ENCODE measurements around the gene USP21. TPM values are rescaled to one million over a fixed set of nuclear protein-coding genes. Genes with fewer than 3 reads are reported as not detected.

Gene USP21
- total RNA-seq, 4 donors from 2014 or later: 12.9 to 53.1 (median 20.6) TPM

GRCh38 chr1:161153682-161154337 is 5.5 kb upstream of the USP21 start, which contains the start of gene UFC1:
UFC1 (plus strand) TSS chr1:161153978; CDS start chr1:161153998, 20 bp downstream.
- no peaks in the 10 kb centered on the region for H3K27me3 ChIP-seq
- H3K9me3 ChIP-seq: no peaks in the 10 kb centered on the region
- peak within 1 kb of the TSS; percentile 92 to 98 (median 94) for H3K27ac ChIP-seq
- peaks cover 0 to 17% (median 0%) of the 10 kb centered on the region in 3 donors for H3K36me3 ChIP-seq
- peak in 1 of 5 experiments; percentile 12 for TF ChIP-seq CTCF (IDR thresholded peaks at IDR 0.05)
- peak in 1 of 2 donors; percentile 88 for TF ChIP-seq EP300 (IDR thresholded peaks at IDR 0.05)
- peak; percentile 10 to 23 for TF ChIP-seq POLR2A (IDR thresholded peaks at IDR 0.05)
- 1% methylated on average over 33 of the region's 33 CpGs for WGBS, 2 donors
- DNase-seq (ENCODE audit: low spot score in 2 of 2): peak; percentile 66 to 80
- peak within 1 kb of the TSS; percentile 57 to 84 (median 70) for H3K4me3 ChIP-seq
- peaks cover 0 to 25% (median 13%) of the 10 kb centered on the region in 4 donors for H3K4me1 ChIP-seq

GRCh38 chr1:161157867-161158266 is 1.4 kb upstream of the USP21 start:
- no peak overlapping the region for H3K4me3 ChIP-seq
- no peak for DNase-seq (ENCODE audit: low spot score in 2 of 2)
- WGBS, 2 donors: 79 to 87% methylated on average over 1 of the region's 1 CpG
- H3K27me3 ChIP-seq: no peaks in the 10 kb centered on the region
- peaks cover 0 to 41% (median 0%) of the 10 kb centered on the region in 3 donors for H3K36me3 ChIP-seq
- TF ChIP-seq CTCF (IDR thresholded peaks at IDR 0.05) (no peak), POLR2A (IDR thresholded peaks at IDR 0.05) (no peak), EP300 (IDR thresholded peaks at IDR 0.05) (no peak)
- H3K9me3 ChIP-seq: no peaks in the 10 kb centered on the region
- no peak overlapping the region for H3K27ac ChIP-seq
- H3K4me1 ChIP-seq: peaks cover 0 to 57% (median 24%) of the 10 kb centered on the region in 4 donors

- 75 to 77% methylated on average over 9 of the region's 9 CpGs for whole genome bisulfite sequencing, 2 donors
- Histone ChIP-seq H3K27me3 (no peaks in the 10 kb centered on the region), H3K9me3 (no peaks in the 10 kb centered on the region), H3K4me1 (peaks cover 0 to 52% (median 24%) of the 10 kb centered on the region in 4 donors), H3K27ac (peak overlapping the region; percentile 71 to 95 (median 88)), H3K4me3 (peak overlapping the region in 3 of 4 donors; percentile 73 to 93 (median 89)), H3K36me3 (peaks cover 0 to 47% (median 0%) of the 10 kb centered on the region in 3 donors)
- DNase-seq (ENCODE audit: low spot score in 2 of 2): no peak
- TF ChIP-seq CTCF (IDR thresholded peaks at IDR 0.05): no peak
- no peak for TF ChIP-seq POLR2A (IDR thresholded peaks at IDR 0.05)
- TF ChIP-seq EP300 (IDR thresholded peaks at IDR 0.05): no peak
These were observed 837 bp upstream of the USP21 start for GRCh38 chr1:161158316-161159010.

DNA sequence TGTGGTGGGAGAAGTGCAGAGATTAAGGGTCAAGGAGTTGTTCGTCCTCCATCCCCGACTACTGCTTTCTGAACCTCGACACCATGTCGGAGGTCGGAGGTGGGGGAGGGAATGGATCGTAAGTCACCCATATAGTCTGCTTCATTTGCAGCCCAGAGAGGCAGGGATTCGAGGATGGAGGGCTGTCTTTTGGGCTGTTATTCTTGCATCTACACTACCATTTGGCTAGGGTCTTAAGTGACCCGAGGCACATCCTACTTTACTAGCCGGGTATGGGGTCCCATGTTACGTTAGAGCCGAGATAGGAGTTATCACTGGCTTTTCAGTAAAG is 578 bp downstream of the USP21 start:
- H3K27ac ChIP-seq: peak overlapping the region; percentile 71 to 95 (median 88)

More for the DNA sequence above, 578 bp downstream of the USP21 start:
- H3K9me3 ChIP-seq: no peaks in the 10 kb centered on the region
- H3K4me1 ChIP-seq: peaks cover 0 to 47% (median 18%) of the 10 kb centered on the region in 4 donors
- H3K4me3 ChIP-seq: peak overlapping the region; percentile 73 to 96 (median 91)
- TF ChIP-seq EP300 (IDR thresholded peaks at IDR 0.05) (no peak), CTCF (IDR thresholded peaks at IDR 0.05) (no peak), POLR2A (IDR thresholded peaks at IDR 0.05) (no peak)
- no peaks in the 10 kb centered on the region for H3K27me3 ChIP-seq
- WGBS, 2 donors: 4% methylated on average over 11 of the region's 11 CpGs
- peaks cover 0 to 59% (median 0%) of the 10 kb centered on the region in 3 donors for H3K36me3 ChIP-seq
- no peak for DNase-seq (ENCODE audit: low spot score in 2 of 2)
